Astrocyte of the hippocampus (primary cell): Measurements from ENCODE around the gene CLDN5.

Experiments used
- DNase-seq: peaks from one replicate; pipeline ENCODE4 v3.0.0; 2011; ENCODE audit warnings: low read depth, low spot score

CLDN5 gene

GRCh38 chr22:19504900-19505734 lies 19.1 kb downstream of the CLDN5 start:
- no peak for DNase-seq

- DNase-seq = no peak
Observed at GRCh38 chr22:19503869-19504268, 20.3 kb downstream of the CLDN5 start.

- DNase-seq = no peak
Observed at GRCh38 chr22:19503367-19503766, 20.8 kb downstream of the CLDN5 start.

GRCh38 chr22:19501897-19502447 lies 22.2 kb downstream of the CLDN5 start:
- no peak for DNase-seq

GRCh38 chr22:19499880-19500242 lies 24.3 kb downstream of the CLDN5 start:
- DNase-seq = no peak

- no peak for DNase-seq
Observed at GRCh38 chr22:19499236-19499879, 24.9 kb downstream of the CLDN5 start.

- no peak for DNase-seq
Observed at GRCh38 chr22:19498866-19499190, 25.4 kb downstream of the CLDN5 start.

- no peak for DNase-seq
Observed at GRCh38 chr22:19498154-19498865, 25.9 kb downstream of the CLDN5 start.

- peak; percentile 92 for DNase-seq
Observed at GRCh38 chr22:19497245-19497644, 27.0 kb downstream of the CLDN5 start.

- DNase-seq = no peak
Observed at GRCh38 chr22:19496324-19496630, 27.9 kb downstream of the CLDN5 start.

GRCh38 chr22:19495562-19496323 lies 28.5 kb downstream of the CLDN5 start:
- DNase-seq = no peak

- no peak for DNase-seq
Observed at GRCh38 chr22:19494676-19495173, 29.5 kb downstream of the CLDN5 start.

- no peak for DNase-seq
Observed at GRCh38 chr22:19494001-19494560, 30.1 kb downstream of the CLDN5 start.

GRCh38 chr22:19492504-19493174 lies 31.6 kb downstream of the CLDN5 start:
- no peak for DNase-seq

- DNase-seq = no peak
Observed at GRCh38 chr22:19490628-19491230, 33.5 kb downstream of the CLDN5 start.

- no peak for DNase-seq
Observed at GRCh38 chr22:19488884-19489843, 35.0 kb downstream of the CLDN5 start.

GRCh38 chr22:19488285-19488684 lies 35.9 kb downstream of the CLDN5 start:
- no peak for DNase-seq

GRCh38 chr22:19483481-19484244 lies 40.5 kb downstream of the CLDN5 start:
- no peak for DNase-seq
